Measurements from ENCODE around the gene PLCB1. TPM values are rescaled to one million over a fixed set of nuclear protein-coding genes. Genes with fewer than 3 reads are reported as not detected.

The PLCB1 gene
- total and polyA plus RNA-seq, 2 donors (not counting 3 experiments of a cell fraction or from before 2014, with no cell fraction given), result 10.2 to 53.4 TPM

DNA sequence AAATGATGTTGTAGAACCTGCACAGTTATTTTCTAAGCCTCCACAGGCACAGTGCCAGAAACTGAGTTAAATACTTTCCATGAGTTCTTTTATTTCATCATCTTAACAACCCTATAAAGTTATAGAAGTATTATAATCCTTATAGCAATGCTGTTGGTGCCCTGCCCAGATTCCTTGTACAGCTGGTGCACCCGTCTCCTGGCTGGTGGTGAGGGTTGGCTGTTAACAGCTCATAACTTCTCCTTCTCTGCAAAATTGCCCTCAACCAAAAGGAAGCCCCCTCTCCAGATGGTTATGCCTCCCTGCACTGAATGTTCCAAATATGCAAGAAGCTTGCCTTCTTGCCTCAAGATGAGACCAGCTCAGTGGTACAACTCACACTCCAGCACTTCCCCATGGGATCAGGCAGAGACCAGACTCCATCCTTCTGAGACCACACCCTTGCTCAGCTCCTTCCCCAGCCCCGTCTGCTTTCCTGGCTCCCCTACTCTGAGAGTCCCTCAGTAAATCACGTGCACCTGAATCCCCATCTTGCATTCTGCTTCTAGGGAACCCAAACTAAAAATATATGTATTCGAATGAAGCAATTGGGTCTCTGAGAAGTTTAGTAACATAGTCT is 632.4 kb downstream of the PLCB1 start:
- DNase-seq (ENCODE audit: low read depth, low spot score) (no peak), FAIRE-seq (no peak)
- ChIA-PET CTCF (interaction anchor here (1.5 kb wide), 1 partner anchor 89 kb away, joined by 6 read pairs; no protein-coding TSS in a partner anchor), POLR2A (no interaction called here)
- Histone ChIP-seq H3K27me3 (ENCODE audit: control insufficient read depth in 2 of 2, insufficient read depth in 2 of 2, low read length in 2 of 2) (no peaks in the 10 kb centered on the region), H3K27ac (ENCODE audit: insufficient read depth, low read depth, low read length) (no peak overlapping the region), H3K79me2 (ENCODE audit: control insufficient read depth, insufficient read depth, low read length) (no peaks in the 10 kb centered on the region), H3K9me1 (replicated peaks; ENCODE audit: control insufficient read depth, extremely low read depth, insufficient read depth, low read length) (no peaks in the 10 kb centered on the region), H2AFZ (ENCODE audit: low read depth, low read length) (no peak overlapping the region), H3K9ac (replicated peaks; ENCODE audit: extremely low read depth, insufficient read depth, low read length) (no peak overlapping the region), H4K20me1 (replicated peaks; ENCODE audit: control insufficient read depth, extremely low read depth, insufficient read depth, low read length) (no peaks in the 10 kb centered on the region), H3K36me3 (ENCODE audit: control insufficient read depth in 2 of 2, extremely low read depth in 1 of 2, insufficient read depth in 2 of 2, low read length in 2 of 2) (peaks cover 0 to 6% of the 10 kb centered on the region in 2 experiments), H3K4me3 (replicated peaks in 1 of 3; ENCODE audit: insufficient read depth in 1 of 3, low read depth in 1 of 3, low read length in 3 of 3) (no peak overlapping the region), H3K4me1 (ENCODE audit: control insufficient read depth, extremely low read depth, insufficient read depth, low read length) (no peaks in the 10 kb centered on the region), H3K4me2 (ENCODE audit: insufficient read depth, low read length) (no peak overlapping the region), H3K9me3 (replicated peaks; ENCODE audit: control insufficient read depth, insufficient read depth, low read length) (no peaks in the 10 kb centered on the region)
- dilution Hi-C loops (cut with MboI; ENCODE audit: extremely low pct_ligation_motif_present, low sequenced_read_pairs) (no loop called here), intact Hi-C loops (cut with micrococcal nuclease) (no loop called here)
- no TSS peak for BruUV-seq (replicated peaks)
- TF ChIP-seq CTCF (IDR thresholded peaks at IDR 0.05; ENCODE audit: extremely low read depth in 1 of 2, insufficient read depth in 1 of 2, low read depth in 1 of 2, low read length in 2 of 2) (no peak), FOS (IDR thresholded peaks at IDR 0.05; ENCODE audit: borderline replicate concordance, insufficient read depth, low read length) (no peak), GATA2 (IDR thresholded peaks at IDR 0.05; ENCODE audit: insufficient read depth, insufficient read length, low read depth, low read length) (no peak), POLR2A (IDR thresholded peaks at IDR 0.05; ENCODE audit: low read depth, low read length) (no peak), MYC (IDR thresholded peaks at IDR 0.05; ENCODE audit: low read depth, low read length) (no peak), EZH2 (IDR thresholded peaks at IDR 0.05; ENCODE audit: borderline replicate concordance, low read depth, low read length, severe bottlenecking) (no peak), POLR2AphosphoS5 (IDR thresholded peaks at IDR 0.05; ENCODE audit: insufficient read depth, low read depth, low read length) (no peak), JUN (IDR thresholded peaks at IDR 0.05; ENCODE audit: borderline replicate concordance, insufficient read depth, insufficient read length, low read depth) (no peak), MAX (IDR thresholded peaks at IDR 0.05; ENCODE audit: insufficient read depth, insufficient read length) (no peak)
